SU-DHL-6 (cell line): ENCODE data around the gene GPRIN3.

Source experiments
- CTCF ChIP-seq: fragments of 200-600 bp; sonication (generic); IDR thresholded peaks from one replicate; pipeline ENCODE4 v1.5.1; 2017; ENCODE audit warnings: antibody characterized with exemption, mild to moderate bottlenecking, low read length, moderate library complexity; ENCODE audit not compliant: insufficient read depth, poor library complexity, severe bottlenecking
- EZH2phosphoT487 ChIP-seq: fragments of 200-600 bp; sonication (generic), shearing (Covaris generic); conservative IDR thresholded peaks from 2 replicates; pipeline ENCODE4 v1.6.1; 2018; ENCODE audit warnings: mild to moderate bottlenecking, antibody characterized with exemption, low read length, moderate library complexity, mixed read lengths

GRCh38 chr4:89314291-89314690, 6.7 kb upstream of the GPRIN3 start:
- TF ChIP-seq CTCF (no peak), EZH2phosphoT487 (no peak)
